ENCODE data around the gene EIF4E1B. TPM values are rescaled to one million over a fixed set of nuclear protein-coding genes. Genes with fewer than 3 reads are reported as not detected.

The EIF4E1B gene
- total RNA-seq, 1 donor from 2014 or later, result not detected

DNA sequence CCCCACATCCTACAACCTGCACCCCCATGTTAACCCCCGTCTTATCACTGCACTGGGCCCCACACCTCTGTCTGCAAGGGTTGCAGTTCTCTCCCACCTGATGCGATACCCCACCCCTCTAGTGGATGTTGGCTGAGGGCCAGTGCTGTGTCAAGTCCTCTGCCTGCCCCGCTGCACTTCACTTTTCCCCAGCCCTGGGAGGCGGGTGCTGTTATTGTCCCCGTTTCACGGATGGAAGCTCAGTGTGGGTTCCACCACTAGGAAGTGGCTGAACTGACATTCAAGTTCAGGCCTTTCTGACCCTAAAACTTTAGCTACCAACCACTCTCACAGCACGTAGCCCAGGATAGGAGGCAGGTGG lies 3.6 kb upstream of the EIF4E1B start:
- Mint-ChIP-seq H3K27me3 (ENCODE audit: unreplicated experiment) (peaks cover 26% of the 10 kb centered on the region), H3K36me3 (ENCODE audit: unreplicated experiment) (no peaks in the 10 kb centered on the region), H3K4me3 (ENCODE audit: unreplicated experiment) (no peak overlapping the region), H3K4me1 (ENCODE audit: low read depth, unreplicated experiment) (peaks cover 19% of the 10 kb centered on the region), H3K27ac (ENCODE audit: unreplicated experiment) (no peak overlapping the region), H3K9me3 (ENCODE audit: unreplicated experiment) (peaks cover 9% of the 10 kb centered on the region)
- no peak for DNase-seq
- TF ChIP-seq, protein P1, sequence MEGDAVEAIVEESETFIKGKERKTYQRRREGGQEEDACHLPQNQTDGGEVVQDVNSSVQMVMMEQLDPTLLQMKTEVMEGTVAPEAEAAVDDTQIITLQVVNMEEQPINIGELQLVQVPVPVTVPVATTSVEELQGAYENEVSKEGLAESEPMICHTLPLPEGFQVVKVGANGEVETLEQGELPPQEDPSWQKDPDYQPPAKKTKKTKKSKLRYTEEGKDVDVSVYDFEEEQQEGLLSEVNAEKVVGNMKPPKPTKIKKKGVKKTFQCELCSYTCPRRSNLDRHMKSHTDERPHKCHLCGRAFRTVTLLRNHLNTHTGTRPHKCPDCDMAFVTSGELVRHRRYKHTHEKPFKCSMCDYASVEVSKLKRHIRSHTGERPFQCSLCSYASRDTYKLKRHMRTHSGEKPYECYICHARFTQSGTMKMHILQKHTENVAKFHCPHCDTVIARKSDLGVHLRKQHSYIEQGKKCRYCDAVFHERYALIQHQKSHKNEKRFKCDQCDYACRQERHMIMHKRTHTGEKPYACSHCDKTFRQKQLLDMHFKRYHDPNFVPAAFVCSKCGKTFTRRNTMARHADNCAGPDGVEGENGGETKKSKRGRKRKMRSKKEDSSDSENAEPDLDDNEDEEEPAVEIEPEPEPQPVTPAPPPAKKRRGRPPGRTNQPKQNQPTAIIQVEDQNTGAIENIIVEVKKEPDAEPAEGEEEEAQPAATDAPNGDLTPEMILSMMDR (IDR thresholded peaks at IDR 0.05; ENCODE audit: partially characterized antibody, unreplicated experiment), result no peak

DNA sequence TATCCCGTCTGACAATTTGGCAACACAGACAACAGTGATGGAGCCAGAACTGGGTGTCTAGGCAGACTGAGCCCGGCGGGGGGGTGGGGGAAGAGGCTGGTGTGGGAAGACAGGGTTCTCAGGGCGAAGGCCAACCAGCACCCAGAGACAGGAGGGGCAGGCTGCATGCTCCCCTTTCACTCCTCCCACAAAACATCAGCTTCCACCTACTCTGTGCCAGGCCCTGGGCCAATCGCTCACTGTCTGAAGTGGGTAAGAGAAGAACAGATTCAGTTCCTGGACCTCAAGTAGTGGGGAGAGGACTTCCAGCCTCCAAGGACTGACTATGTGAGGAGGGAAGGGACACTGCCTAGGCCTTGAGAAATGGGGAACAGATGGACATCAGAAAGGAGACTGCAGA lies 2.9 kb upstream of the EIF4E1B start:
- H3K27me3 Mint-ChIP-seq (ENCODE audit: unreplicated experiment), result peaks cover 26% of the 10 kb centered on the region
- peaks cover 9% of the 10 kb centered on the region for H3K9me3 Mint-ChIP-seq (ENCODE audit: unreplicated experiment)
- TF ChIP-seq, protein P1 (IDR thresholded peaks at IDR 0.05; ENCODE audit: partially characterized antibody, unreplicated experiment), result no peak
- H3K27ac Mint-ChIP-seq (ENCODE audit: unreplicated experiment), result no peak overlapping the region
- DNase-seq, result no peak
- H3K4me1 Mint-ChIP-seq (ENCODE audit: low read depth, unreplicated experiment), result peaks cover 19% of the 10 kb centered on the region
- H3K4me3 Mint-ChIP-seq (ENCODE audit: unreplicated experiment), result no peak overlapping the region
- H3K36me3 Mint-ChIP-seq (ENCODE audit: unreplicated experiment), result no peaks in the 10 kb centered on the region

DNA sequence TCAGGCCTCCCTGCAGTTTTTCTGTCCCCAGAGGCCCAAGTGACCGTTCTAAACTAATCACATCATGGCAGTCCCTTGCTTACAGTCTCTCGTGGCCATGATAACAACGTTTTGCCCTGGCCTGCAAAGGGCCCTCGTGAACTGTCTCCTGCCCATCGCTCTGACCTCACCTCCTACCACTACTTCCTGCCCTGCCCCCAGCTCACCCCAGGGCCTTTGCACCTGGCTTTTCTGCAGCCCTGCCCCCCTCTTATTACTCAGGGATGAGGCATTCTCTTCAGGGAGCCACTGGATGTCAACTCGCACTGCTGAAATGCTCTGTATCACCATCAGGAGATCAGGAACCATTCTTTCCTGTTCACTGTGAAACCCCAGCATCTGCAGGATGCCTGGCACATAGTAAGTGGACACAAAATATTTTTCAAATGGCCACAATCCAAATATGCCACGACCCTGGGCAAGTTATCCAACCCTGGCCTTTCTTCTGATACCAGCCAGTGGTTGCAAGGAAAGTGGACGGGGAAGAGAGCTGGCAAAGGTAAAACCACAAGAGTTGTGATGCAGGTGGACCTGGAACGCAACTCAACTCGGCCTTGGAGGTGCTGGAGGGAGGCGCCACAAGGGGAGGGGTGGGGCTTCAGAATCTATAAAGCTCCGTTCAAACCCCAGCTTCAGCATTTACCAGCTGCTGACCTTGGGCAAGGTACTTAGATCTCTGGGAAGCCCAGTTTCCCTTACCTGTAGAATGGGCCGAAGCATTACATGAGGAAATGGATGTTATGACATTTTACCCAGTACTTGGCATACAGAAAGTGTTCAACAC lies 1.9 kb upstream of the EIF4E1B start:
- TF ChIP-seq, protein P1 (IDR thresholded peaks at IDR 0.05; ENCODE audit: partially characterized antibody, unreplicated experiment), result no peak
- DNase-seq, result no peak
- H3K27me3 Mint-ChIP-seq (ENCODE audit: unreplicated experiment), result peaks cover 26% of the 10 kb centered on the region
- H3K9me3 Mint-ChIP-seq (ENCODE audit: unreplicated experiment), result peaks cover 9% of the 10 kb centered on the region
- H3K4me3 Mint-ChIP-seq (ENCODE audit: unreplicated experiment), result peak overlapping the region; percentile 52
- H3K36me3 Mint-ChIP-seq (ENCODE audit: unreplicated experiment), result no peaks in the 10 kb centered on the region
- no peak overlapping the region for H3K27ac Mint-ChIP-seq (ENCODE audit: unreplicated experiment)
- peaks cover 19% of the 10 kb centered on the region for H3K4me1 Mint-ChIP-seq (ENCODE audit: low read depth, unreplicated experiment)

DNA sequence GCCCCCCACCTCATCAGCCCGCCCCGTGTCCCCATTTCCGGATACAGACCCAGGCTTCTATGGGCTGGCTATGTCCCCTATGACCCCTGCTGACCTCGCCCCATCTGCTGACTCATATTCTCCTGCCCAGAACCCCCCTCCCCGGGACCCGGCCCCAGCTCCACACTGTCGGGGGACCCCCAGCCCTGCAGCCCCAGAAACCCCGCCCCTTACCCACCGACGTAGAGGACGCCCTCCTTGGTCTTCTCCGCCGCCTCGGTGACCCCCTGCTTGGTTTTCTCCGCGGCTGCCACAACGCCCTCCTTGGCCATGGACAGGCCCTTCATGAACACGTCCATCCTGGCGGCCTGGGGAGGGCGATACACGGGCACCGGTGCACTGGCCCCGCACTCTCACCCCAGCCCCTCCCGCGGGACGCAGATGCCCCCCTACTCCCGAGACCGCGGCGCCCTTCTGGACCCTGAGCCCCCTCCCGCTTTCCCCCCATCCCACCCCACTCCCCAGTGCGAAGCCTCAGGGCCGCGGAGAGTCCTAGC lies 1.1 kb upstream of the EIF4E1B start:
- H3K36me3 Mint-ChIP-seq (ENCODE audit: unreplicated experiment), result no peaks in the 10 kb centered on the region
- H3K27me3 Mint-ChIP-seq (ENCODE audit: unreplicated experiment), result peaks cover 26% of the 10 kb centered on the region
- H3K9me3 Mint-ChIP-seq (ENCODE audit: unreplicated experiment), result peaks cover 9% of the 10 kb centered on the region

More for the DNA sequence above, 1.1 kb upstream of the EIF4E1B start:
- TF ChIP-seq, protein P1 (IDR thresholded peaks at IDR 0.05; ENCODE audit: partially characterized antibody, unreplicated experiment), result no peak
- H3K4me3 Mint-ChIP-seq (ENCODE audit: unreplicated experiment), result peak overlapping the region; percentile 64
- peaks cover 19% of the 10 kb centered on the region for H3K4me1 Mint-ChIP-seq (ENCODE audit: low read depth, unreplicated experiment)
- H3K27ac Mint-ChIP-seq (ENCODE audit: unreplicated experiment), result no peak overlapping the region
- no peak for DNase-seq

Data from glutamatergic neuron (in vitro differentiated cells).